ENCODE measurements around the gene UBE2M. TPM values are rescaled to one million over a fixed set of nuclear protein-coding genes. Genes with fewer than 3 reads are reported as not detected.
"Not testable (repeated sequence)": the region's sequence is repeated elsewhere in the genome, so short reads cannot be mapped to it uniquely, and the experiment has no call there.

UBE2M gene
- total RNA-seq, 1 donor from 2014 or later, result 64.0 TPM

DNA sequence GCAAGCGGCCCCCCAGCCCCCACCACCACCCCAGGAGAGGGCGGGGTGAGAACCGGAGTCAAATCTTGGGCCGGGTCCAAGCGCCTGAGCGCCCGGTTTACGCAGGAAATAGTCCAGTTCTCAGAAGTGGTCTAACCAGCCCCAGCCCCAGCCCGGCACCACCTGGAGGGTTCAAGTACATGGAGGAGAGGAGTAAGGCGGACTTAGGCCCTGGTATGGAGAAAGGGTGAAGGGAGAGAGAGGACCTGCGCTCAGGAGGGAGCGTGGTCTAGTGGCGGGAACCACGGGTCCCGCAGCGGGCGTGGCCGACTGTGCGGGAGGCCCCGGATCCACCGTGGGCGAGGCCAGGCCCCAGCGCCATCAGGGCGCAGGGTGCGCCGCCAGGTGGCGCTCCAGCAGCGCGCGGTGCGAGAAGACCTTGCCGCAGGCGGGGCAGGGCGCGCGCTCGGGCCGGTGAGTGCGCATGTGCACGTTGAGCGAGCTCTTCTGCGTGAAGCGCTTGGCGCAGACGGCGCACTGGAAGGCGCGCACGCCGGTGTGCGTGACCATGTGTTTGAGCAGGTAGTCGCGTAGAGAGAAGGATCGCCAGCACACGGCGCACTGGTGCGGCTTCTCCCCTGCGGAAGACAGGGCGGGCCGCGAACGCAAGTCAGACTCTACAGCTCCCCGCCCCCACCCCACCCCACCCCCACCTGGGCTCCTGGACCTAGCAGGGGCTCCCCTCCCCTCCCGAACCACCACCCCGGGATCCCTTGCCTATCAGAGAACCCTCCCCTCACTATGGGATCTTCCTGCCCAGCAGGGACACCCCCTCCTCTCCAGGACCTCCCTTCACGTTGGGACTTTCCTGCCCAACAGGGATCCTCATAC lies 44.5 kb downstream of the UBE2M start:
- peak; percentile 92 for DNase-seq (ENCODE audit: low spot score)

GRCh38 chr19:58513213-58513693 lies 45.2 kb downstream of the UBE2M start:
- no peak for DNase-seq (ENCODE audit: low spot score)

DNA sequence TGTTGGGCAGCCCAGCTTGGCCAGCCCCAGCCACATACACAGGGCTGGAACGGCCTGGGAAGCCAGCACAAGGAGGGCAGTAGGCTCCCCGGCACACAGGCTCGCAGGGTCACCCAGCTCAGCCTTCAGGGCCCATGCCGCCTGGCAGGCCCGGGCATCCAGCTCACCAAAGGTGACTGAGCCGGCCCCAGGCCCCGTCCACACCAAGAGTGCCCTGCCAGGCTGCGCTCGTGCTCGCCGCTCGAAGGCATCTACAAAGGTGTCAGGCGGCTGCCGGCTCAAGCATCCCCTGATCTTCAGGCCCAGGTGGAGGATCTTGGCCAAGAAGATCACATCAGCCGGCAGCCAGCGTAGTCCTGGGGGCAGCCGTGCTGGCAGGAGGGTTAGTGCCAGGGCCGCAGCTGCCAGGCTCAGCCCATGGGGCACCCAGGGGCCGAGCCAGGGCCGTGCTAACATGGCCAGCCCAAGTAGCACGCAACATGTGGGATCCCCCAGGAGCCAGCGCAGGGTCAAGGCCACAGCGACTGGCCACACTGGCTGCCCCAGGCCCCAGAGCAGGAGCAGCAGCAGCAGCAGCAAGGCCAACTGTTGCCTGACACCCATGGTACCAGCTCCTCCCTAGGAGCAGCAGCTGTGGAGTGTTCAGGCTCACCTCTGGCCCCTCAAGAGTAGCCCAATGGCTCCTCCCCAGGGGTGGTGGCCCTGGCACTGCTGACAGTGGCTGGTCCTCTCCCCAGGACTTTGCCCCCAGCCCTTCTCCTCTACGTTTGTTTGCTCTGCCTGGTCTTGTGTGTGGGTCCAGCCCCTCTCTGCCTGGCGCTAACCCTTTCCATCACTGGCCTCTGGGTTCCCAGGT lies 46.8 kb downstream of the UBE2M start, which contains the start of gene SLC27A5:
SLC27A5 (minus strand) TSS at position 640 of the 856 bp plus-strand sequence; CDS start at position 603, 37 bp downstream.
- peak; percentile 61 for DNase-seq (ENCODE audit: low spot score)

DNA sequence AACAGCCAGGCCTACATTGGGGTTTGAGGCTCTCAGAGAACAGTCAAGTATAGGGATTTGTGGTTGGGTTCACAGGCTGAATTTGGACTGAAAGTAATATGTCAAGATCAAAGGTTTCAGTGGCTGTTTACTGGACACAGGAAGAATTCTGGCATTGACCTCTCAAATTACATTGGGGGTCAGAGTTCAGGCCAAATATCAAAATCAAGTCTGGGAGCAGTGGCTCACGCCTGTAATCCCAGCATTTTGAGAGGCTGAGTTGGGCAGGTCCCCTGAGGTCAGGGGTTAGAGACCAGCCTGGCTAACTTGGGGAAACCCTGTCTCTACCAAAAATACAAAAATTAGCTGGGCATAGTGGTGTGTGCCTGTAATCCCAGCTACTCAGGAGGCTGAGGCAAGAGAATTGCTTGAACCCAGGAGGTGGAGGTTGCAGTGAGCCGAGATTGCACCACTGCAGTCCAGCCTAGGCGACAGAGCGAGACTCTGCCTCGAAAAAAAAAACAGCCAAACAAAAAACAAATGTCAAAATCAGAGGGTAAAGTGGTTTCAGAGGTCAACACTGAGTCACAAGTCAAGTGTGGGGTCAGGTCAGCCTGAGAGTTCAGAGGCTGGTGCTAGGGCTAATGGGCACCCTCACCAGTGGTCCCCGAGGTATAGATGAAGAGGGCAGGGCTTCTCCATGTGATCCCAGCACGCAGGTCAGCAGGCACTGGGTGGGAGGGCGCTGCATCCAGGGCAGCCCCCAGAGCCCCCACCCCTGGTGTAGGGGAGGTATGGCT lies 48.1 kb downstream of the UBE2M start:
- no peak for DNase-seq (ENCODE audit: low spot score)

DNA sequence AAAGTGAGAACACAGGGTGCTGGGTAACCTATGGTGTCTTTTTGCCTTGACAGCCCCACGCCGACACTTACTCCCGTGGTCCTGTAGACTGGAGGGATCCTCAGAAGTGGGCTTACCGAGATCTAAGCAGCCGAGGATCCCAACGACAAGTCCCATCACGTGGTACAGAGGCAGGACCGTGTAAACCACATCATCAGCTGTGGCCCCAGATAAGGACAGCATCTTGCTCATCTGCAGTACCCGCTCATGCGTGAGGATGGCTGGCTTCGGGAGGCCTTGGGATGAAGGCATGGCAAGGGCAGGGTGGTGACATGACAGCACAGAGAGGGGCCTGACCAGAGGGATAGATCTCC lies 48.7 kb downstream of the UBE2M start:
- DNase-seq (ENCODE audit: low spot score), result no peak

GRCh38 chr19:58507602-58508223 lies 50.7 kb downstream of the UBE2M start:
- not testable (repeated sequence) for DNase-seq (ENCODE audit: low spot score)

Other genes with a start within 250 kb of the UBE2M start
- 4.7 TPM for gene ZSCAN22, start 231.6 kb downstream of the UBE2M start, total RNA-seq
- gene A1BG, start 205.1 kb downstream of the UBE2M start, total RNA-seq, result 8.1 TPM
- 3.5 TPM for gene ZNF497, start 195.9 kb downstream of the UBE2M start, total RNA-seq
- 2.9 TPM for gene ZNF837, start 177.6 kb downstream of the UBE2M start, total RNA-seq
- 614 TPM for gene RPS5, start 171.3 kb downstream of the UBE2M start, total RNA-seq
- gene RNF225, start 163.0 kb downstream of the UBE2M start, total RNA-seq, result not detected
- gene ZNF584, start 150.0 kb downstream of the UBE2M start, total RNA-seq, result 13.9 TPM
- 12.1 TPM for gene ZNF132, start 118.5 kb downstream of the UBE2M start, total RNA-seq
- 7.8 TPM for gene ZNF324B, start 107.0 kb downstream of the UBE2M start, total RNA-seq
- gene ZNF324, start 91.5 kb downstream of the UBE2M start, total RNA-seq, result 16.4 TPM
- 19.4 TPM for gene ZNF446, start 82.3 kb downstream of the UBE2M start, total RNA-seq
- 7.9 TPM for gene SLC27A5, start 46.6 kb downstream of the UBE2M start, total RNA-seq
- gene ZBTB45, start 38.8 kb downstream of the UBE2M start, total RNA-seq, result 22.8 TPM
- gene TRIM28, start 14.5 kb downstream of the UBE2M start, total RNA-seq, result 286 TPM
- 154 TPM for gene CHMP2A, start 3.5 kb downstream of the UBE2M start, total RNA-seq
- 67.6 TPM for gene MZF1, start 14.7 kb upstream of the UBE2M start, total RNA-seq